ENCODE measurements around the gene NBEA.

Gene NBEA

DNA sequence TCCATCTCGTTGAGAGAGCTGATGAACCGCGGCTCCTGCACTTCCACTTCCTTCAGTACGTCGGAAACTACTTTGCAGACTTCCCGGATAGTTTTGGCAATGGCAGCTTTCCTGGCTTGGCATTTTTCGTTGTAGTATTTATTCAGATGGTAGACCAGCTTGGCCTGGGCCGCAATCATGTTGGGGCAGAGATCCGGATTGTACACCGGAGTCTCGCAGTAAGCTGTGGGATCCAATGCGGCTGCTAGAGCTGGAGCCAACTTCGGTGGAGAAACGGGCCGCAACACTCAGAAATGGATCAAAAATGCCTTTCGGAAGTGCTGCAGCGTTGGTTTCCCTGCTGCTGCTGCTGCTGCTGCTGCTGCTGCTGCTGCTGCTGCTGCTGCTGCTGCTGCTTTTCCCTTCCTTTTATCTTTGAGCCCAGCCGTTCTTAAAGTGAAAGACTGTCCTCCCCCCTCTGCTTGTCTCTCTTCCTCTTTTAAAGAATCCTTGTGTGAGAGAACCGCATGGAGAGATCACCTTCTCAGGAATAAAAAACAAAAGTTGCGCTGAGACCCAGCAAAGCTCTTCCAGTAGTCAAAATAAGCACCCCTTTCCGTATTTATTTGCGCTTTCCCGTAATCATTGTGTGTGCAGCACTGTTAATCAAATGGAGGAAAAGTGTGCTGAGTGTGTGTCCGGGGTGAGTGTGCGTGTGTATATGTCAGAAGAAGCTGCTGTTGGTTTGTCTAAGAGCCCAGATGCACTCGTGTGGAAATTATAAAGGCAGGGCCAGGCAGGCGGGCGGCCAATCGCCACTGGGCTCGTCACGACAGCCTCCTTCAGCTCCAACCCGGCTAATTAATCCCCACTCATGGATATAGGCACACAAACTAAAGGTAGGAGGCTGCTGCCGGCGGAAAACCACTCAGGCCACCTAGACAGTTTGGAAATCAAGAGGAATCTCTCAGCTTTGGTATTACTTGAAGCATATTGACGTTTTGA is 534.2 kb downstream of the NBEA start, which contains the start of gene MAB21L1:
Gene MAB21L1, minus strand, starts transcription at position 730 of the 984 bp plus-strand sequence. Its CDS starts 551 bp downstream, at position 179.
- H3K4me3 ChIP-seq (replicated peaks in 1 of 2; ENCODE audit: low read depth in 2 of 2, low read length in 2 of 2) = peak within 1 kb of the TSS; percentile 46 to 58
- TF ChIP-seq, protein P1, sequence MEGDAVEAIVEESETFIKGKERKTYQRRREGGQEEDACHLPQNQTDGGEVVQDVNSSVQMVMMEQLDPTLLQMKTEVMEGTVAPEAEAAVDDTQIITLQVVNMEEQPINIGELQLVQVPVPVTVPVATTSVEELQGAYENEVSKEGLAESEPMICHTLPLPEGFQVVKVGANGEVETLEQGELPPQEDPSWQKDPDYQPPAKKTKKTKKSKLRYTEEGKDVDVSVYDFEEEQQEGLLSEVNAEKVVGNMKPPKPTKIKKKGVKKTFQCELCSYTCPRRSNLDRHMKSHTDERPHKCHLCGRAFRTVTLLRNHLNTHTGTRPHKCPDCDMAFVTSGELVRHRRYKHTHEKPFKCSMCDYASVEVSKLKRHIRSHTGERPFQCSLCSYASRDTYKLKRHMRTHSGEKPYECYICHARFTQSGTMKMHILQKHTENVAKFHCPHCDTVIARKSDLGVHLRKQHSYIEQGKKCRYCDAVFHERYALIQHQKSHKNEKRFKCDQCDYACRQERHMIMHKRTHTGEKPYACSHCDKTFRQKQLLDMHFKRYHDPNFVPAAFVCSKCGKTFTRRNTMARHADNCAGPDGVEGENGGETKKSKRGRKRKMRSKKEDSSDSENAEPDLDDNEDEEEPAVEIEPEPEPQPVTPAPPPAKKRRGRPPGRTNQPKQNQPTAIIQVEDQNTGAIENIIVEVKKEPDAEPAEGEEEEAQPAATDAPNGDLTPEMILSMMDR (IDR thresholded peaks at IDR 0.05; ENCODE audit: low read depth, low read length) = no peak
- DNase-seq (ENCODE audit: low read depth in 2 of 2) = peak; percentile 21 to 35

GRCh38 chr13:35477386-35477946 is 535.4 kb downstream of the NBEA start:
- no peak overlapping the region for H3K4me3 ChIP-seq (replicated peaks in 1 of 2; ENCODE audit: low read depth in 2 of 2, low read length in 2 of 2)
- TF ChIP-seq, protein P1 (IDR thresholded peaks at IDR 0.05; ENCODE audit: low read depth, low read length) = no peak
- DNase-seq (ENCODE audit: low read depth in 2 of 2) = no peak

DNA sequence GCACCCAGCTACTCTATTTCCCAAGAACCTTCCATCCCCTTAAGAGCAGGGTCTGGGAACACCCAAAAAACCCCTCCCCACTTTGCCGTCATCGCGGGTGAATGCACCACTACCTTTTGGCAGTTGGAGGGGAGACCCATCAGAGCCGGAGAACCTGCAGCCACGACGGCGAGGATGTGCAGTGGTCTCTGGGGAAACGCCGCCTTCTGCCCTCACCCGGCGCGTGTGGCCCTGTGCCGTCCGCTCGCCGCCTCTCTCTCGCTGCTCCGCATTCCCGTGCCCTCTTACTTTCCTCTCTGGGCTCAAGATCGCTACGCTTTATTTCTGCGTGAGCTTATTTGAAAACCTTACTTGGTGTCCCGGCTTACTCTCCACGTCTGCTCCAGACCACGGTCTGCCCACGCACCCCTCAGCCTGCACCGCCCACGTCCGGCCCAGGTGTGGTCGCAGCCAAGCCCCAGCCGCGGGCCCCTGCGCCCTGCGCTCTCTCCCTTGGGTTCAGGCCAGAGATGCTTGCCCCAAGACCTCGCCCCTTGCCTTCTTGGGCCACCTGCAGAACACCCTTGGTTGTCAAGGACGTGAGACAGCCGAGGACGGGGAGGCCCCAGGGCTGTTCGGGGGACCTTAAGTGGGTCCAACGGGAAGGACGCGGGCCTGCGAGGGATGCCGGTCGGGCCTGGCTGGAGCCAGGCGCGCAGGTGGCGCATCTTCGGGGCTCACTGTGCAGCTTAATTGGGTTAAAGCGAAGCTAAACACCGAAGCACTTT is 536.4 kb downstream of the NBEA start:
- DNase-seq (ENCODE audit: low read depth in 2 of 2) = no peak
- no peak overlapping the region for H3K4me3 ChIP-seq (replicated peaks in 1 of 2; ENCODE audit: low read depth in 2 of 2, low read length in 2 of 2)
- TF ChIP-seq, protein P1 (IDR thresholded peaks at IDR 0.05; ENCODE audit: low read depth, low read length) = no peak

- TF ChIP-seq, protein P1 (IDR thresholded peaks at IDR 0.05; ENCODE audit: low read depth, low read length) = no peak
- DNase-seq (ENCODE audit: low read depth in 2 of 2) = no peak
- no peak overlapping the region for H3K4me3 ChIP-seq (replicated peaks in 1 of 2; ENCODE audit: low read depth in 2 of 2, low read length in 2 of 2)
These were observed 537.0 kb downstream of the NBEA start for GRCh38 chr13:35479038-35479492.

GRCh38 chr13:35479706-35480105 is 537.6 kb downstream of the NBEA start:
- H3K4me3 ChIP-seq (replicated peaks in 1 of 2; ENCODE audit: low read depth in 2 of 2, low read length in 2 of 2) = no peak overlapping the region
- no peak for DNase-seq (ENCODE audit: low read depth in 2 of 2)

DNA sequence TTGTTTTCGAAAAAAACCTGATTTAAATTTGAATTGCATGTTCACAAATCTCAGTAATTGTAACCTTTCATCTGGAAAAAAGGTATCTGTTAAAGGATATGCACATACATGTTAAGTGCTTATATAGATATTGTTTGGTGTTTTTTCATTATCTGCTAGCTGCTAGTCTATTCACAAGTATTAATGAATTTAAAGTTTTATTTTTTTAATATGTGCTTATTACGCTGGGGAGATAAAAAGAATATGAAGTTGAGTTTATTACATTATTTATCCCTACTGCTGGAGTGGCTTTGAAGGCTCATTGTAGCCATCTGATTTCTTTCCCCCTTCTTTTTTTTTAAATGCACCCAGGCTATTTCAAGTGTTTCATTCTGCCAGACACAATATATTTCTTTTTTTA is 538.3 kb downstream of the NBEA start:
- no peak overlapping the region for H3K4me3 ChIP-seq (replicated peaks in 1 of 2; ENCODE audit: low read depth in 2 of 2, low read length in 2 of 2)
- DNase-seq (ENCODE audit: low read depth in 2 of 2) = no peak
- TF ChIP-seq, protein P1 (IDR thresholded peaks at IDR 0.05; ENCODE audit: low read depth, low read length) = no peak

More at GRCh38 chr13:35479706-35480105, 537.6 kb downstream of the NBEA start:
- TF ChIP-seq, protein P1 (IDR thresholded peaks at IDR 0.05; ENCODE audit: low read depth, low read length) = no peak

All from cardiac fibroblast (primary cell).